Central memory CD4-positive, alpha-beta T cell (primary cell): ENCODE data around the gene NUFIP2.
"Not testable (repeated sequence)": the region's sequence is repeated elsewhere in the genome, so short reads cannot be mapped to it uniquely, and the experiment has no call there.

Experiments used
- DNase-seq: peaks from one replicate; pipeline ENCODE4 v3.0.0; 2022

Gene NUFIP2

GRCh38 chr17:29279397-29280070 is 14.4 kb downstream of the NUFIP2 start:
- DNase-seq: no peak

- DNase-seq: no peak
These were observed 15.3 kb downstream of the NUFIP2 start for GRCh38 chr17:29278692-29279091.

GRCh38 chr17:29273924-29274323 is 20.0 kb downstream of the NUFIP2 start:
- no peak for DNase-seq

- DNase-seq: not testable (repeated sequence)
These were observed 22.0 kb downstream of the NUFIP2 start for GRCh38 chr17:29271980-29272379.

GRCh38 chr17:29263916-29264315 is 30.0 kb downstream of the NUFIP2 start:
- no peak for DNase-seq

GRCh38 chr17:29257756-29258155 is 36.2 kb downstream of the NUFIP2 start:
- no peak for DNase-seq

- no peak for DNase-seq
These were observed 37.0 kb downstream of the NUFIP2 start for GRCh38 chr17:29256735-29257466.

- DNase-seq: no peak
These were observed 37.9 kb downstream of the NUFIP2 start for GRCh38 chr17:29255926-29256522.

GRCh38 chr17:29253037-29253436 is 40.9 kb downstream of the NUFIP2 start:
- DNase-seq: no peak

- DNase-seq: no peak
These were observed 41.7 kb downstream of the NUFIP2 start for GRCh38 chr17:29252101-29252791.

- no peak for DNase-seq
These were observed 42.8 kb downstream of the NUFIP2 start for GRCh38 chr17:29251184-29251583.

- DNase-seq: no peak
These were observed 43.3 kb downstream of the NUFIP2 start for GRCh38 chr17:29250666-29251065.

- DNase-seq: no peak
These were observed 45.1 kb downstream of the NUFIP2 start for GRCh38 chr17:29248845-29249244.

GRCh38 chr17:29247219-29247618 is 46.7 kb downstream of the NUFIP2 start:
- DNase-seq: no peak

- no peak for DNase-seq
These were observed 47.3 kb downstream of the NUFIP2 start, which contains the start of gene CRYBA1 for GRCh38 chr17:29246628-29247027. Gene CRYBA1, plus strand, starts transcription at chr17:29246859. Its CDS starts 5 bp downstream, at chr17:29246864.

- no peak for DNase-seq
These were observed 48.5 kb downstream of the NUFIP2 start for GRCh38 chr17:29245401-29245800.

- DNase-seq: no peak
These were observed 50.2 kb downstream of the NUFIP2 start for GRCh38 chr17:29243792-29244191.

- DNase-seq: no peak
These were observed 51.2 kb downstream of the NUFIP2 start for GRCh38 chr17:29242790-29243189.

- DNase-seq: no peak
These were observed 51.9 kb downstream of the NUFIP2 start for GRCh38 chr17:29242051-29242450.

- DNase-seq: no peak
These were observed 52.7 kb downstream of the NUFIP2 start for GRCh38 chr17:29240968-29241963.

GRCh38 chr17:29240477-29240876 is 53.5 kb downstream of the NUFIP2 start:
- no peak for DNase-seq
